ENCODE results near the gene SMARCC1.

SMARCC1 gene

DNA sequence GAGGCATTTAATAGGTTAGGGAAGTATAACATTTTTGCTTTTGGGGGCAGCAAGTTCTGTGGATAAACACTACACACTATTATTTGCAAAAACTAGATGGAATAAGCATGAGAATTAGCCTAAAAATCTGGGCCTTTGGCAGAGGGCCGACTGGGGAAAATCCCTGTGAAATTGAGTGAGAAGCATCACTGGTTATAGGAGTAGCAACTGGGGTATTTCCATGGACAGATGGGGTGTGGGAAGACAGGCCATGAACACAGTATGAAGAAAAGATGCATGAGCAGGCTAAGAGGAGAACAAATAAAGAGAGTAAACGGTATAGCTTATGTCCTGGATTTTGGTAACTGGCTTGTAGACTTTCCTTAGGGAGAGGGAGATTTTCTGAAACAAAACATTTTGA lies 170.1 kb downstream of the SMARCC1 start:
- TF ChIP-seq, protein P1, sequence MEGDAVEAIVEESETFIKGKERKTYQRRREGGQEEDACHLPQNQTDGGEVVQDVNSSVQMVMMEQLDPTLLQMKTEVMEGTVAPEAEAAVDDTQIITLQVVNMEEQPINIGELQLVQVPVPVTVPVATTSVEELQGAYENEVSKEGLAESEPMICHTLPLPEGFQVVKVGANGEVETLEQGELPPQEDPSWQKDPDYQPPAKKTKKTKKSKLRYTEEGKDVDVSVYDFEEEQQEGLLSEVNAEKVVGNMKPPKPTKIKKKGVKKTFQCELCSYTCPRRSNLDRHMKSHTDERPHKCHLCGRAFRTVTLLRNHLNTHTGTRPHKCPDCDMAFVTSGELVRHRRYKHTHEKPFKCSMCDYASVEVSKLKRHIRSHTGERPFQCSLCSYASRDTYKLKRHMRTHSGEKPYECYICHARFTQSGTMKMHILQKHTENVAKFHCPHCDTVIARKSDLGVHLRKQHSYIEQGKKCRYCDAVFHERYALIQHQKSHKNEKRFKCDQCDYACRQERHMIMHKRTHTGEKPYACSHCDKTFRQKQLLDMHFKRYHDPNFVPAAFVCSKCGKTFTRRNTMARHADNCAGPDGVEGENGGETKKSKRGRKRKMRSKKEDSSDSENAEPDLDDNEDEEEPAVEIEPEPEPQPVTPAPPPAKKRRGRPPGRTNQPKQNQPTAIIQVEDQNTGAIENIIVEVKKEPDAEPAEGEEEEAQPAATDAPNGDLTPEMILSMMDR (conservative IDR thresholded peaks at IDR 0.05; ENCODE audit: low read length): no peak
- no peak overlapping the region for H3K4me3 ChIP-seq (ENCODE audit: low read length)
- no peak for DNase-seq (ENCODE audit: low read depth)

DNA sequence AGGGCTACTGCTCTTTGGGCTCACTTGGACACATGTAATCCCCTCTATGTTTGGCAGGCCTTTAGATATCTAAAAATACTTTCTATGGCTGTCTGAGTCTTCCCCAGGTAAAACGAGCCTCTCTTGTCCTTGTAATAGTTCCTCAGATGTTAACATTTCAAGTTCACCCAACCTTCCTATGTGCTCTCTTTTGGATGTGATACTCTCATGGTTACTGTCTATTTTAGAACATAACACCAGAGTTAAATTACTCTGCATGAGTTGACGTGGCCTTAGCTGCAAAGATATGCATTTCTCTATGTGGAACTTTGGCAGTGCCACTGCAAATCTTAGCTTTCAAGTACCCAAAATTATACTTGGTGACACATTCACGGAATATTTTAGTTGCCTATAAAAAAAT lies 171.1 kb downstream of the SMARCC1 start:
- H3K4me3 ChIP-seq (ENCODE audit: low read length): no peak overlapping the region
- no peak for DNase-seq (ENCODE audit: low read depth)
- TF ChIP-seq, protein P1 (conservative IDR thresholded peaks at IDR 0.05; ENCODE audit: low read length): no peak

DNA sequence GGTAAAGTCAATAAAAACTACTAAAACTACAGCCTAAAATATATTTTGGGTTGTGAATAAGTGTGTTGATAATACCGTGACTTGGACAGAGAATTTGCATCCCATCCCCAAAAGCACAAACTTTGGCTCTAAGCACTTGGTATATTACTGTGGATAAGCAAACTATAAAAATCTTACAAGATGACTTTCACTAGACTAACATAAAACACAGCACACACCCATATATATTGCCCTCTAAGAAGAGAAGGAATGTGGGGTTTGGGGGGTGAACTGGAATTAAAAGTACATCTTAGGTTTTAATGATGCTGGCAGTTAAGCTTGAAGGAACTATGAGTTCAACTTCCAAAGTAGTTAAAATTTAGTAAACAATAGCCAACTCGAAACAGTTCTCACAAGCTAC lies 174.4 kb downstream of the SMARCC1 start:
- no peak overlapping the region for H3K4me3 ChIP-seq (ENCODE audit: low read length)
- TF ChIP-seq, protein P1 (conservative IDR thresholded peaks at IDR 0.05; ENCODE audit: low read length): no peak
- DNase-seq (ENCODE audit: low read depth): no peak

DNA sequence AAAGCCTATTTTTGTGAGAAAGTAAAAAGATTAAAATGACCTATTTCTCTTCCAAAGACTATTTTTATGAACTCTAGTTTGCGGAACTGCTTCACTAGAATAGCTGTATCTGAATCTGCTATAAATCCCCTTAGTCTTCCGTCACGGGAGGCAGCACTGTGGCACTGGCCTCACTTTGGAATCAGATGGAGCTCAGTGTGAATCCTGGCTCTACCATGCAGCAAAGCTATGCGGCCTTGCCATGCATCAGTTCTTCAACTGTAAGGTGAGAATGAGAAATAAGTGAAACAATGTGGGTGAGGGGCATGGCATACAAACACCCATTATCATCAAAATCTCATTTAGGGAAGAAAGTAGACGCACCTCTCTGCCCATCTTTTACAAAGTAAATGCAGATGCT lies 175.5 kb downstream of the SMARCC1 start:
- no peak for DNase-seq (ENCODE audit: low read depth)
- TF ChIP-seq, protein P1 (conservative IDR thresholded peaks at IDR 0.05; ENCODE audit: low read length): no peak
- H3K4me3 ChIP-seq (ENCODE audit: low read length): no peak overlapping the region

DNA sequence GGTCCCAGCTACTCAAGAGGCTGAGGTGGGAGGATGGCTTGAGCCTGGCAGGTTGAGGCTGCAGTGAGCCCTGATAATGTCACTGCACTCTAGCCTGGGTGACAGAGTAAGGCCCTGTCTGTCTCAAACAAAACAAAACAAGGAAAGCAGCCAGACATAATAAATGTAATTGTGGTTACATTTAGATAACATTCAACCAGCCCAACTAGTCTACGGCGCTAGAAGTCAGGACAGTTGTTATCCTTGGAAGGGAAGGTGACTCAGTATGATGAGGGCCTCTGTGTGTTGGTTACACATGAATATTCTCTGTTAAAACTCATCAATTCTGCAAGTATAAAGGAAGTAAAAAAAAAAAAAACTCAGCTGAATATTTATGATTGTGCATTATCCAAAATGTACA lies 176.0 kb downstream of the SMARCC1 start:
- TF ChIP-seq, protein P1 (conservative IDR thresholded peaks at IDR 0.05; ENCODE audit: low read length): no peak
- no peak for DNase-seq (ENCODE audit: low read depth)
- H3K4me3 ChIP-seq (ENCODE audit: low read length): no peak overlapping the region

DNA sequence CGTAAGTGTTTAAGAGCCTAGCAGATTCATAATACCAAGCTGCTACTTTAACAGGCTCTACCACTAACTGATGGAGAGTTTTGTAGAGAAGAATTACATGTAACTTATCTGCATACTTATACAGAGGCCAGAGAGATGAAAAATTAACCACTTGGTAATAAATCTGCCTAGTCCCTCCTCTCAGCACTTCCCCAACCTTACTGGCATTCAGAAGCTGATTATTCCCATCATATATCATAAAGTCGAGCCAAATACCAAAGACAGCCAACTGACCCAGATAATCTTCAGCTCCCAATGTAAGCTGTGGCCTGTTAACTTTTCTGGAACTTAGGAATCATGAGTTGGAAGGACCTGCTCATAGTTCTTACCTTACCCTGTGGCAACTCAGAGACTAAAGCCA lies 177.5 kb downstream of the SMARCC1 start:
- TF ChIP-seq, protein P1 (conservative IDR thresholded peaks at IDR 0.05; ENCODE audit: low read length): no peak
- H3K4me3 ChIP-seq (ENCODE audit: low read length): no peak overlapping the region
- no peak for DNase-seq (ENCODE audit: low read depth)

DNA sequence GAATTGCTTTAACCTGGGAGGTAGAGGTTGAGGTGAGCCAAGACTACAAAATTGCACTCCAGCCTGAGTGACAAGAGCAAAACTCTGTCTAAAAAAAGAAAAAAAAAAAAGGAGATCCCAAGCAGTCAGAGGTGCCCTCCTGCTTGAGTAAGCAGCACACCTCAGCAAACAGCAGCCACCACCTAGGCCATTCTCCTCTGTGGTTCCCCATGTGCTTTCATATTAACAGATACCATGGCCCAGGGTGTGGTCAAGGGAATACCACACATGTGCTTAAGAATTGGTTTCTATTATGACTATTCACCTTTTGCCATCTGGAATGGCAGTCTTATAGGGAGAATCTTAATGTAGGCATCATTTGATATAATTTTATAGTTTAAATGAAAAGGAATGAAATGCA lies 178.4 kb downstream of the SMARCC1 start:
- DNase-seq (ENCODE audit: low read depth): no peak
- TF ChIP-seq, protein P1 (conservative IDR thresholded peaks at IDR 0.05; ENCODE audit: low read length): no peak
- H3K4me3 ChIP-seq (ENCODE audit: low read length): no peak overlapping the region

All from AG10803 (cell line).